Measurements from ENCODE around the gene BIRC5.

BIRC5 gene

DNA sequence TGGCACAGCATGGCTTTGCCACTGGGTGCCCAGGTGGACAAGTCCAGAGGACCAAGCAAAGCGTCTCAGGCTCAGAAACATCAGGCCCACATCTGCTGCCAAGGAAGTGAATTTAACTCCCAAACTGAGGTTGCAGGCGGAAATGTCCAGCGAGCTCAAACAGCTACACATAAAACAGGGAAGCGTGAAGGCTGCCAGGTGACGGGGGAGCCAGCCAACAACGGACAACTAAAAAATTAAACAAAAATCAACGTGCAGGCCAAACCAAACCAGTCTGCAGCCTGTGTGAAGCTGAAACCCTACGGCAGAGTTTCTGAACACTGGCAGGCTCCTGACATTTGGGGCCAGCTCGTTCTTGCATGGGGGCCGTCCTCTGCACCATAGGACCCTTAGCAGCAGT lies 29.7 kb upstream of the BIRC5 start:
- no peak for DNase-seq

DNA sequence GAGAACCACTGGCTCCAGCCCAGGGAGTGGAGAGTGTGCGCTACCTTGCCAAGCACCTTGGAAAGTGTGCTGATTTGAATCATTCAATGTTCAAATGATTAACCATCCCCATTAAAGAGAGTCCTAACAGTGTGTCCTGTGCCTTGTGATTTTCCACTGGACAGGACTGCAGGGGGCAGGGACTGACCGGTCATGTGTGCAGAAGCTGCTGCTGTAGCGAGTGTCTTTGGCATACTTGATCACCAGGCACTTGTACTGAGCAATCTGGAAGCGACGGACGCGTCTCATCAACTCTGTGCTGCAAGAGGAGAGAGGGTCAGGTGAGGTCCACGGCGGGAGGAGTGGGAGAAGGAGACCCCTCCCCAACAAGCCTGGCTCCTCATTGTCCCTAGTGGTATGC lies 29.2 kb upstream of the BIRC5 start:
- no peak for DNase-seq

DNA sequence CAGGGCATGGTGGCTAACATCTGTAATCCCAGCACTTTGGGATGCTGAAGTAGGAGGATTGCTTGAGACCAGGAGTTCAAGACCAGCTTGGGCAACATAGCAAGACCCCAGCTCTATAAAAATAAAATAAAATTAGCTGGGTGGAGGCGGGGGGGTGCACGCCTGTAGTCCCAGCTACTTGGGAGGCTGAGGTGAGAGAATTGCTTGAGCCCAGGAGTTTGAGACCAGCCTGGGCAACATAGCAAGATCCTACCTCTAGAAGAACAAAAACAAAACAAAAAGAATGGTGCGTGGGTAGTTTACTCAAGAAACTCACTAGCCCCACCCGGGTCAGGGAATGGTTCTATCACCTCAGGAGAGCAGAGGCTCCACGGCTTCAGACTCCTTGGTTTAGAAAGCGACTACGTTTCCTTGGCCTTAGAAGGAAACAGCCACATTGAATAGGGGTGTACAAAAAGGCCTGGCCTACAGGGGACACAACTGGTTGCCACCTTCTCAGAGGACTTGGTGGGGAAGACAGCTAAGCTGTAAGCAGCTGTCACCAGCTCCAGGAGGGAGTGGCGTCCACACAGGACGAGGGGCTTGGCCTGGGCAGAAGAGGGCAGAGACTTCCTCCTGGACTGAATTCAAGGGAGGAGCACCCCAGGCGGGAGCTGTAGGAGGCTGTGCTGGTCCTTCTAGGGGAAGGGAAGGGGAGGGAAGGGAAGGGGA lies 27.9 kb upstream of the BIRC5 start:
- no peak for DNase-seq

DNA sequence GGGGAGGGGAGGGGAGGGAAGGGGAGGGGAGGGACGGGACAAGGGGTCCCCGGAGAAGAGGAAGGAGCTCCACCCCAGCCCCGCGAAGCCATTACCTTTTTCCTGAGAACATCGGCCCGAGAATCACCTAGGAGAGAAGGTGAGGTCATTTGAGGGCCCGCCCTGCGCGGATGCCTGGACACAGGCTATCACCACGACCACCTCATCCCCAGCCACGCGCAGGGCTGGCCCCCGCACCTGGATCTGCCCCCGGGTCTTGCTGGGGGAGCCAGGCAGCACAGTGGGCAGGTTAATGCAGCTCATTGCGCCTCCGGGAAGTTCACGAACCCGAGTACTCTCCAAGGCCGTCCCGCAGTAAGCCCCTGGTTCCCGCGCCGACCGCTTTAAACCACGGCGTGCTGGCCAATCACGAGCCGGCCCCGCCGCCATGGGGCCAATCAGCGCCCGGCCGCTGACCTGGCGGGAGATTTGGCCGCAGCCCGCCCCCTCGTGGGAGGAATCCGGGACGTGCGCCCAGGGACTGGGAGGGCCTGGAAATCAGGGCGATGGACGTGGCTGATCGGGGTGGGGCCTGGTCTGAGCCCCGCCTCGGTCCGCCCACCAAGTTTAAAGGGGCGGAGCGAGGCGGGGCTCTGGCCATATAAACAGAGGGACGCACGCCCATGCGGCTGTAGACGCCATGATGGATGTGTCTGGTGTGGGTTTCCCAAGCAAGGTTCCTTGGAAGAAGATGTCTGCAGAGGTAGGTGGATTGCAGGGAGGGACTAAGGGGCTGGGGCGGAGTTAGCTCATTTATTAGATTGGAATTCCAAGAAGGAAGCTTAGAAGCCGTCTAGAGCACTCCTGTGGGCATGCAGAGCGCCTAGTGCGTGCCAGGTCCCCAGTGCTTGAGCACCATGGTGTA lies 27.1 kb upstream of the BIRC5 start, which contains the start of the genes AFMID and TK1:
Gene AFMID, plus strand, starts transcription at position 671 of the 904 bp plus-strand sequence. Its CDS starts 9 bp downstream, at position 680.
Gene TK1, minus strand, starts transcription at position 361 of the 904 bp plus-strand sequence. Its CDS starts 58 bp downstream, at position 303.
- peak; percentile 98 for DNase-seq

DNA sequence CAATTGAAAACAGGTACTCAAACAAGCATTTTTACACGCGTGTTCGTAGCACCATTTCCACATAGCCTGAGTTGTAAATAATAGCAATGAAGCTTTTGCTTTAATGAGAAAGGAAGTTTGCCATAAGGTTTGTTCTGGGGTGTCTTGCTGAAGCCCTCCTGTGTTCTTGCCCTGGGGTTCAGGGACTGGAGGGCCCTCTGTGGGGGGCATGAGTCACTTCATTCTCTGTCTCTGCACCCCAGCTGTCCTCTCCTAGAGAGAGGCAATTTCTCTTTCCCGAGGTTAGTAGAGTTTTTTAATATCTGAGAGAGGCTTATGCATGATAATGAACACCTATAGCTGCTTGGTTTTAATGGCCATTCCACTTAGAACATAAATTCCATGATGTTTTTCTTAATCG lies 17.3 kb upstream of the BIRC5 start:
- no peak for DNase-seq

DNA sequence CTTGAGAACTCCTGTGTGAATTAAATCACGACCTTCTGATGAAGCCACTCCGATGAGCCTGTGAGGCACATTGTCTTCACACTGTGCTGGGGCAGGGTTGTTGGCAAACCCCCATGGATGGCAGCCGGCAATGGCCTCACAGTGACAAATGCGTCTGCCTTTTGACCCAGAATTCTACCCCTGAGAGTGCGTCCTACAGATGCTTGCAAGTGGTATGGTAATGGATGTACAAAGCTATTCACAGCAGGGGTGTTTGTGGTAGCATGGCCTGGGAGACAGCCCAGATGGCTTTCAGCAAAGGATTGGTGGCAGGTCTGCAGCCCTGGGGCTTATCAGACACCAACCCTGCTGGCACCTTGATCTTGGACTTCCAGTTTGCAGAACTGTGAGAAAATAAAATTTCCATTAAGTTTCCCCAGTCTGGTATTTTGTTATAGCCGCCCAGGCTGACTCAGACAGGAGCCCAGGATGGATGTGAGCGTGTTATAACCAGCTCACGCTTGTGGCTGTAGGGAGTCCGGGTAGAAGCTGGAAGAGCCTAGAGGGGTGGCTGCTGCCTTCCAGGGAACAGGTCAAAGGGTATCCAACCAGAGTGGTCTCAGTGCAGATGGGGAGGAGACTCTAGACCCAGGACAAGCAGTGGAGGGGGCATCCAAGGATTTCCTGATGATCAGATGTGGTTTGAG lies 16.8 kb upstream of the BIRC5 start:
- DNase-seq = peak; percentile 68

DNA sequence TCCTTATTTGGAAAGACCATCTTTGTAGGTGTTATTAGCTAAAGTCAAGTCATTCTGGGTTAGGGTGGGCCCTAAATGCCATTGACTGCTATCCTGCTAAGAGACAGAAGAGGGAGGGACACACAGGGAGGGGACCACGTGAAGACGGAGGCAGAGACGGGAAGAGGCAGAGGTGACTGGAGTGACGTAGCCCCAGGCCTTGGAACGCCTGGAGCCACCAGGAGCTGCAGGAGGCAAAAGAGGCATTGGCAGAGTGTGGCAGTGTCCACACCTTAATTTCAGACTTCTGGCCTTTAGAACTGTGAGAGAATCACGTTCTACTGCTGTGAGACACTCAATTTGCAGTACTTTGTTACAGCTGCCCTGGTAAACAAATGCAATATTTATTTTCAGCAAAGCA lies 13.6 kb upstream of the BIRC5 start:
- no peak for DNase-seq

DNA sequence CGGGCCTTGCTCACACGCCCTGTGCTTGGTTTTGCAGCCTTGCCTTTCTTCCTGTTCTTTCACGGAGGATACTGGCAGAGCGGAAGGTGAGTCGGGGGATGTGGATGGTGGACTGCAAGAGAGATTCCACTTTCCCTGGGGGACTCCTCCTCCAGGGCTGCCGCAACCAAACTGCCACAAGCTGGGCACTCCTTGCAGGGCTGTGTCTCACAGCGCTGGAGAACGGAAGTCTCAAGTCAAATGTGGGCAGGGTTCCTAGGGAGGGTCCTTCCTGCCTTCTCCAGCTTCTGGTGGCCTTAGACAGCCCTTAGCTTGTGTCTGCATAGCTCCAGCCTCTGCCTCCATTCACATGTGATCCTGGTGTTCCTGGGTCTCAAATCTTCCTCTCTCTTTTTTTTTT lies 11.4 kb upstream of the BIRC5 start:
- DNase-seq = no peak

DNA sequence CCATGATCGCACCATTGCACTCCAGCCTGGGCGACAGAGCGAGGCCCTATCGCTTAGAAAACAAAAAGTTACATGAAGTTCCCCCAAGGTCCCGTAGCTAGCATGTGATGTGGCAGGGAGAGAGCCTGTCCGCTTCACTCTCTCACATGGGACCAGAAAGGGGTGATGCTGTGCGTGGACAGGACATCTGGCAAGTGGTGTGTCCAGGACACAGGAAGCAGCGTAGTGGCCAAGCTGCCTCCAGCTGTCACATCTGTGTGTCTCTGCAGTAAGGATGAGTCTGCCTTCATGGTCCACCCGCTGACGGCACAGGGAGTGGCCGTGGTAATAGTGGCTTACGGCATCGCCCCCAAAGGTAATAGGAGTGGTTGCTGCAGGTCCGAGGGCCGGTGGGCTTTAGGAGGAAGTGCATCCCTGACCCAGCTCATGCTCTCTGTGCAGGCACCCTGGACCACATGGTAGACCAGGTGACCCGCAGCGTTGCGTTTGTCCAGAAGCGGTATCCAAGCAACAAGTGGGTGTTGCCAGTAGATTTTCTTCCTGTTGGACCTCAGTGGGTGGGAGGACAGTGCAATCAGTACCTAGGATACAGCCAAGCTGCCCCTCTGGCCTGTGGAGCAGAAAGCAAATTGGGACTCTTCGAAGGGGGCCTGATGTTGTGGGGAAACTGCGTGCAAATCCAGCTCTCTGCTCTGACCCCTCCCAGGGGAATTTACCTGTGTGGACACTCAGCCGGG lies 9.5 kb upstream of the BIRC5 start:
- no peak for DNase-seq

DNA sequence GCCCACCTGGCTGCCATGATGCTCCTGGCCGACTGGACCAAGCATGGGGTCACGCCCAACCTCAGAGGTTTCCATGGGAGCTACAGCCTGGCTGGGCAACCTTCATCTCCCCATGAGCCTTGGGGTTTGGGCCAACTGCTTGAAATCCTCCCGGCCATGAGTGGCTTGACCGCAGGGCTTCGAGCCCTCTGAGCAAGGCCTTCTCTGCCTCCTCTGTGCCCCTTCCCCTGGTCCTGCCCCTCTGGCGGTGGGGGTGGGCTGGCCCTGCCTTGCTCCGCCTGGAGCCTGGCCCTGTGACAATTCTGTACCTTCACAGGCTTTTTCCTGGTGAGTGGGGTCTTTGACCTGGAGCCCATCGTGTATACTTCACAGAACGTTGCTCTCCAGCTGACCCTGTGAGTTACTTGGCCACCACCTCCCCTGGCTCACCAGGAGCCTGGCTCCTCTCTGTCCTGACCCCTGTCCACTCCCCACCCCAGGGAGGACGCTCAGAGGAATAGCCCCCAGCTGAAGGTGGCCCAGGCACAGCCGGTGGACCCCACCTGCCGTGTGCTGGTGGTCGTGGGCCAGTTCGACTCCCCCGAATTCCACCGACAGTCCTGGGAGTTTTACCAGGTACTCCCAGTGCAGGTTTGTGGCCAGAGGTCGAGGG lies 8.8 kb upstream of the BIRC5 start:
- no peak for DNase-seq

DNA sequence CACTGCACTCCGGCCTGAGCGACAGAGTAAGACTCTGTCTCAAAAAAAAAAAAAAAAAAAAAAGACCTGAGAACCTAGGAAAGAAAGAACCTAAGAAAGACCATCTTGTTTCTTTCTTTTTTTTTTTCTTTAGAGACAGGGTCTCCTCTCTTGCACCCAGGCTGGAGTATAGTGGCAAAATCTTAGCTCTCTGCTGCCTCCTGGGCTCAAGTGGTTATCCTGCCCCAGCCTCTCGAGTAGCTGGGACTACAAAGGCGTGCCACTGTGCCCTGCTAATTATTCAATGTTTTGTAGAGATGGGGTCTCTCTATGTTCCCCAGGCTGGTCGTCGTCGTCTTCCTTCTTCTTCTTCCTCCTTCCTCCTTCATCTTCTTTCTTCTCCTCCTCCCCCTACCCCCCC lies 7.8 kb upstream of the BIRC5 start:
- DNase-seq = no peak

DNA sequence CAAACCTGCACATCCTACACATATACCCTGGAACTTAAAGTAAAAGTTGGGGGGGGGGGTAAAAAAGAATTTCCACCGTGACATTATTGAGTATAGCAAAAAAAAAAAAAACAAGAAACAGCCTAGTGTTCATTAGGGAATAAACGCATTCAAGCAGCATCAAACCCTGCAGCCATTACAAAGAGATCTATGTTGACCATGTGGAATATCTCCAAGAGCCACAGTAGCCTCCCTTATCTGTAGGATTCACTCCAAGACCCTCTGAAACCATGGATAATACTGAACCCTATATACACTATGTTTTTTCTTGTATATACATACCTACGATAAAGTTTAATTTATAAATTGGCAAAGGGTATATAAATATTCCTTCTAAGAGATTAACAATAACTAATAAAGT lies 5.6 kb upstream of the BIRC5 start:
- no peak for DNase-seq

DNA sequence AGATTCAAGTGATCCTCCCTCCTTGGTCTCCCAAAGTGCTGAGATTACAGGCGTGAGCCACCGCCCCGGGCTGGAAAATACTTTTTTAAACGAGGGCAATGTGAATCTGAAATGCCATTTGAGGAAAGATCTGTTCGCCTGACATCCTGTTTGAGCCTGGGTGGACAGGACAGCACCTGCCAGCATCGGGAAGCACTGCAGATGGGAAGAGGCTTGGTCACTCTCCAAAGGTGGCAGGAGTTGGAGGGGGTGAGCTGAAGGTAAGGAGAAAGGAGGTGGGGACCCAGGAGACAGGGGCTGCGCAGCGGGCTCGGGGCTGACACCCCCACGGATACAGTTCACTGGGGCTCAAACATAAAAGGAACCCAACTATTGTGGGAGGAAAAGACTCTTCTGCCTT lies 3.9 kb upstream of the BIRC5 start:
- no peak for DNase-seq

DNA sequence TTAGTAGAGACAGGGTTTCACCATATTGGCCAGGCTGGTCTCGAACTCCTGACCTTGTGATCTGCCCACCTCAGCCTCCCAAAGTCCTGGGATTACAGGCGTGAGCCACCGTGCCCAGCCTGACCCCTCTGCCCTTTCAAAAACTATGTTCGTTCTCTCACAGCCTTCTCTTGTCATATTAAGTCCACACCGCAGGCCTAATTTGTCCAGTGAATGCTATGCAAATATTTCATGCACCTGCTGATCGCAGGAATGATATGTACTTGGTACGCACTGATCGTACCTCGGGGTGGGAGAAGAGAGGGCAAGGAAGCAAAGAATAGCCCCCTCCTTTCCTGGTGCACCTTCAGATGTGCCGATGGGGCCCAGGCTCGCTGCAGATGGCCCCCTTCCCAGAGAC lies 3.0 kb upstream of the BIRC5 start:
- no peak for DNase-seq

DNA sequence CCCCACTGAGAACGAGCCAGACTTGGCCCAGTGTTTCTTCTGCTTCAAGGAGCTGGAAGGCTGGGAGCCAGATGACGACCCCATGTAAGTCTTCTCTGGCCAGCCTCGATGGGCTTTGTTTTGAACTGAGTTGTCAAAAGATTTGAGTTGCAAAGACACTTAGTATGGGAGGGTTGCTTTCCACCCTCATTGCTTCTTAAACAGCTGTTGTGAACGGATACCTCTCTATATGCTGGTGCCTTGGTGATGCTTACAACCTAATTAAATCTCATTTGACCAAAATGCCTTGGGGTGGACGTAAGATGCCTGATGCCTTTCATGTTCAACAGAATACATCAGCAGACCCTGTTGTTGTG lies 631 bp downstream of the BIRC5 start:
- no peak for DNase-seq

DNA sequence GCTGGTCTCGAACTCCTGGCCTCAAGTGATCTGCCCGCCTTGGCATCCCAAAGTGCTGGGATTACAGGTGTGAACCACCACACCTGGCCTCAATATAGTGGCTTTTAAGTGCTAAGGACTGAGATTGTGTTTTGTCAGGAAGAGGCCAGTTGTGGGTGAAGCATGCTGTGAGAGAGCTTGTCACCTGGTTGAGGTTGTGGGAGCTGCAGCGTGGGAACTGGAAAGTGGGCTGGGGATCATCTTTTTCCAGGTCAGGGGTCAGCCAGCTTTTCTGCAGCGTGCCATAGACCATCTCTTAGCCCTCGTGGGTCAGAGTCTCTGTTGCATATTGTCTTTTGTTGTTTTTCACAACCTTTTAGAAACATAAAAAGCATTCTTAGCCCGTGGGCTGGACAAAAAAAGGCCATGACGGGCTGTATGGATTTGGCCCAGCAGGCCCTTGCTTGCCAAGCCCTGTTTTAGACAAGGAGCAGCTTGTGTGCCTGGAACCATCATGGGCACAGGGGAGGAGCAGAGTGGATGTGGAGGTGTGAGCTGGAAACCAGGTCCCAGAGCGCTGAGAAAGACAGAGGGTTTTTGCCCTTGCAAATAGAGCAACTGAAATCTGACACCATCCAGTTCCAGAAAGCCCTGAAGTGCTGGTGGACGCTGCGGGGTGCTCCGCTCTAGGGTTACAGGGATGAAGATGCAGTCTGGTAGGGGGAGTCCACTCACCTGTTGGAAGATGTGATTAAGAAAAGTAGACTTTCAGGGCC lies 5.5 kb downstream of the BIRC5 start:
- DNase-seq = no peak

DNA sequence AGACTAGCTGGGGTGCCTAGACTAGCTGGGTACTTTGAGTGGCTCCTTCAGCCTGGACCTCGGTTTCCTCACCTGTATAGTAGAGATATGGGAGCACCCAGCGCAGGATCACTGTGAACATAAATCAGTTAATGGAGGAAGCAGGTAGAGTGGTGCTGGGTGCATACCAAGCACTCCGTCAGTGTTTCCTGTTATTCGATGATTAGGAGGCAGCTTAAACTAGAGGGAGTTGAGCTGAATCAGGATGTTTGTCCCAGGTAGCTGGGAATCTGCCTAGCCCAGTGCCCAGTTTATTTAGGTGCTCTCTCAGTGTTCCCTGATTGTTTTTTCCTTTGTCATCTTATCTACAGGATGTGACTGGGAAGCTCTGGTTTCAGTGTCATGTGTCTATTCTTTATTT lies 9.0 kb downstream of the BIRC5 start:
- no peak for DNase-seq

DNA sequence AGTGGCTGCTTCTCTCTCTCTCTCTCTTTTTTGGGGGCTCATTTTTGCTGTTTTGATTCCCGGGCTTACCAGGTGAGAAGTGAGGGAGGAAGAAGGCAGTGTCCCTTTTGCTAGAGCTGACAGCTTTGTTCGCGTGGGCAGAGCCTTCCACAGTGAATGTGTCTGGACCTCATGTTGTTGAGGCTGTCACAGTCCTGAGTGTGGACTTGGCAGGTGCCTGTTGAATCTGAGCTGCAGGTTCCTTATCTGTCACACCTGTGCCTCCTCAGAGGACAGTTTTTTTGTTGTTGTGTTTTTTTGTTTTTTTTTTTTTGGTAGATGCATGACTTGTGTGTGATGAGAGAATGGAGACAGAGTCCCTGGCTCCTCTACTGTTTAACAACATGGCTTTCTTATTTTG lies 9.7 kb downstream of the BIRC5 start:
- DNase-seq = no peak

DNA sequence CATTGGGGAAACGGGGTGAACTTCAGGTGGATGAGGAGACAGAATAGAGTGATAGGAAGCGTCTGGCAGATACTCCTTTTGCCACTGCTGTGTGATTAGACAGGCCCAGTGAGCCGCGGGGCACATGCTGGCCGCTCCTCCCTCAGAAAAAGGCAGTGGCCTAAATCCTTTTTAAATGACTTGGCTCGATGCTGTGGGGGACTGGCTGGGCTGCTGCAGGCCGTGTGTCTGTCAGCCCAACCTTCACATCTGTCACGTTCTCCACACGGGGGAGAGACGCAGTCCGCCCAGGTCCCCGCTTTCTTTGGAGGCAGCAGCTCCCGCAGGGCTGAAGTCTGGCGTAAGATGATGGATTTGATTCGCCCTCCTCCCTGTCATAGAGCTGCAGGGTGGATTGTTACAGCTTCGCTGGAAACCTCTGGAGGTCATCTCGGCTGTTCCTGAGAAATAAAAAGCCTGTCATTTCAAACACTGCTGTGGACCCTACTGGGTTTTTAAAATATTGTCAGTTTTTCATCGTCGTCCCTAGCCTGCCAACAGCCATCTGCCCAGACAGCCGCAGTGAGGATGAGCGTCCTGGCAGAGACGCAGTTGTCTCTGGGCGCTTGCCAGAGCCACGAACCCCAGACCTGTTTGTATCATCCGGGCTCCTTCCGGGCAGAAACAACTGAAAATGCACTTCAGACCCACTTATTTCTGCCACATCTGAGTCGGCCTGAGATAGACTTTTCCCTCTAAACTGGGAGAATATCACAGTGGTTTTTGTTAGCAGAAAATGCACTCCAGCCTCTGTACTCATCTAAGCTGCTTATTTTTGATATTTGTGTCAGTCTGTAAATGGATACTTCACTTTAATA lies 10.4 kb downstream of the BIRC5 start:
- peak; percentile 75 for DNase-seq

DNA sequence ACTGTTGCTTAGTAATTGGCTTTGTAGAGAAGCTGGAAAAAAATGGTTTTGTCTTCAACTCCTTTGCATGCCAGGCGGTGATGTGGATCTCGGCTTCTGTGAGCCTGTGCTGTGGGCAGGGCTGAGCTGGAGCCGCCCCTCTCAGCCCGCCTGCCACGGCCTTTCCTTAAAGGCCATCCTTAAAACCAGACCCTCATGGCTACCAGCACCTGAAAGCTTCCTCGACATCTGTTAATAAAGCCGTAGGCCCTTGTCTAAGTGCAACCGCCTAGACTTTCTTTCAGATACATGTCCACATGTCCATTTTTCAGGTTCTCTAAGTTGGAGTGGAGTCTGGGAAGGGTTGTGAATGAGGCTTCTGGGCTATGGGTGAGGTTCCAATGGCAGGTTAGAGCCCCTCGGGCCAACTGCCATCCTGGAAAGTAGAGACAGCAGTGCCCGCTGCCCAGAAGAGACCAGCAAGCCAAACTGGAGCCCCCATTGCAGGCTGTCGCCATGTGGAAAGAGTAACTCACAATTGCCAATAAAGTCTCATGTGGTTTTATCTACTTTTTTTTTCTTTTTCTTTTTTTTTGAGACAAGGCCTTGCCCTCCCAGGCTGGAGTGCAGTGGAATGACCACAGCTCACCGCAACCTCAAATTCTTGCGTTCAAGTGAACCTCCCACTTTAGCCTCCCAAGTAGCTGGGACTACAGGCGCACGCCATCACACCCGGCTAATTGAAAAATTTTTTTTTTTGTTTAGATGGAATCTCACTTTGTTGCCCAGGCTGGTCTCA lies 11.2 kb downstream of the BIRC5 start:
- DNase-seq = peak; percentile 20
